Chondrocyte (in vitro differentiated cells): ENCODE results near the gene PTPN5. TPM values are rescaled to one million over a fixed set of nuclear protein-coding genes. Genes with fewer than 3 reads are reported as not detected.
A peak's percentile ranks its signal among the peaks of the same experiment; 100 is the strongest.

ENCODE experiments used
- DNase-seq: peaks from one replicate; pipeline ENCODE4 v3.0.0; 2021; ENCODE audit warnings: mixed read lengths, low spot score
- H3K27ac Mint-ChIP-seq: one replicate; pipeline ENCODE4 v1.8.0; 2021; ENCODE audit warnings: mild to moderate bottlenecking, moderate library complexity, mixed read lengths; ENCODE audit not compliant: unreplicated experiment
- H3K27me3 Mint-ChIP-seq: 2 replicates; pipeline ENCODE4 v1.8.0; 2021; ENCODE audit warnings: low read depth, mixed read lengths
- H3K36me3 Mint-ChIP-seq: 2 replicates; pipeline ENCODE4 v1.8.0; 2021; ENCODE audit warnings: low read depth, mixed read lengths
- H3K4me1 Mint-ChIP-seq: 2 replicates; pipeline ENCODE4 v1.8.0; 2021; ENCODE audit warnings: low read depth, mild to moderate bottlenecking, mixed read lengths
- H3K4me3 Mint-ChIP-seq: one replicate; pipeline ENCODE4 v1.8.0; 2021; ENCODE audit warnings: mild to moderate bottlenecking, moderate library complexity, mixed read lengths; ENCODE audit not compliant: unreplicated experiment
- H3K9me3 Mint-ChIP-seq: 2 replicates; pipeline ENCODE4 v1.8.0; 2021; ENCODE audit warnings: low read depth, mixed read lengths
- total RNA-seq: library from RNA; stranded (reverse); gene quantifications from 3 replicates; pipeline ENCODE4 v1.2.1, GENCODE V29; 2021
- TF ChIP-seq, protein P1 (sequence below): fragments of 200-600 bp; sonication (generic); IDR thresholded peaks from 2 replicates; pipeline ENCODE4 v1.5.0; 2021; ENCODE audit warnings: antibody characterized with exemption, mild to moderate bottlenecking, moderate library complexity

PTPN5 gene
- total RNA-seq, 1 donor from 2014 or later = not detected

- Mint-ChIP-seq H3K4me3 (peak overlapping the region; percentile 30), H3K27me3 (peaks cover 73% of the 10 kb centered on the region), H3K4me1 (peaks cover 8% of the 10 kb centered on the region), H3K9me3 (no peaks in the 10 kb centered on the region), H3K36me3 (no peaks in the 10 kb centered on the region), H3K27ac (no peak overlapping the region)
- TF ChIP-seq, protein P1, sequence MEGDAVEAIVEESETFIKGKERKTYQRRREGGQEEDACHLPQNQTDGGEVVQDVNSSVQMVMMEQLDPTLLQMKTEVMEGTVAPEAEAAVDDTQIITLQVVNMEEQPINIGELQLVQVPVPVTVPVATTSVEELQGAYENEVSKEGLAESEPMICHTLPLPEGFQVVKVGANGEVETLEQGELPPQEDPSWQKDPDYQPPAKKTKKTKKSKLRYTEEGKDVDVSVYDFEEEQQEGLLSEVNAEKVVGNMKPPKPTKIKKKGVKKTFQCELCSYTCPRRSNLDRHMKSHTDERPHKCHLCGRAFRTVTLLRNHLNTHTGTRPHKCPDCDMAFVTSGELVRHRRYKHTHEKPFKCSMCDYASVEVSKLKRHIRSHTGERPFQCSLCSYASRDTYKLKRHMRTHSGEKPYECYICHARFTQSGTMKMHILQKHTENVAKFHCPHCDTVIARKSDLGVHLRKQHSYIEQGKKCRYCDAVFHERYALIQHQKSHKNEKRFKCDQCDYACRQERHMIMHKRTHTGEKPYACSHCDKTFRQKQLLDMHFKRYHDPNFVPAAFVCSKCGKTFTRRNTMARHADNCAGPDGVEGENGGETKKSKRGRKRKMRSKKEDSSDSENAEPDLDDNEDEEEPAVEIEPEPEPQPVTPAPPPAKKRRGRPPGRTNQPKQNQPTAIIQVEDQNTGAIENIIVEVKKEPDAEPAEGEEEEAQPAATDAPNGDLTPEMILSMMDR = no peak
- DNase-seq = no peak
Observed at GRCh38 chr11:18790883-18791206, 753 bp downstream of the PTPN5 start.

DNA sequence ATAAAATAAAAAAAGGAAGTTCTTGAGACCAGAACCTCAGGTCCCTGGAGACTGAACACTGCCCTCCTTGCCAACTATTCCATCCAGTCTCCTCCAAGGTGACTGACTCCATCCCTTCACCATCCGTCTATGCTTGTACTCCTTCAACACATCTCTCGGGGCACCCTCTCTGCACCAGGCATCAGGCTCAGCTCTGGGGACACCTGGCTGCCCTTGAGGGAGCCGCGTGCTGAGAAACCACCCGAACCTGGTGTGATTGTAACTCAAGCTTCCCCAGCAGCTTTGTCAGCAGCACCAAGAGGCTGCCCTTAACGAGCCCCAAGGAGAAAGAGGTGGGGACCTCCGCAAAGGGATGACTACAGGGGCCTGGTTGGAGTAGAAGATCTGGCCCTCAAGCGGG is 1.7 kb downstream of the PTPN5 start:
- Mint-ChIP-seq H3K4me1 (peaks cover 8% of the 10 kb centered on the region), H3K9me3 (no peaks in the 10 kb centered on the region), H3K27me3 (peaks cover 72% of the 10 kb centered on the region), H3K36me3 (no peaks in the 10 kb centered on the region), H3K27ac (no peak overlapping the region), H3K4me3 (no peak overlapping the region)
- DNase-seq = no peak
- TF ChIP-seq, protein P1 = no peak

- no peaks in the 10 kb centered on the region for H3K36me3 Mint-ChIP-seq
- no peak for DNase-seq
Observed at GRCh38 chr11:18785411-18785810, 6.2 kb downstream of the PTPN5 start.

GRCh38 chr11:18780896-18781295 is 10.7 kb downstream of the PTPN5 start:
- Mint-ChIP-seq H3K4me3 (no peak overlapping the region), H3K9me3 (no peaks in the 10 kb centered on the region), H3K4me1 (no peaks in the 10 kb centered on the region), H3K27ac (no peak overlapping the region), H3K27me3 (peaks cover 18% of the 10 kb centered on the region), H3K36me3 (no peaks in the 10 kb centered on the region)
- TF ChIP-seq, protein P1 = no peak
- DNase-seq = no peak

More at GRCh38 chr11:18785411-18785810, 6.2 kb downstream of the PTPN5 start:
- peaks cover 51% of the 10 kb centered on the region for H3K27me3 Mint-ChIP-seq
- H3K27ac Mint-ChIP-seq = no peak overlapping the region
- no peak overlapping the region for H3K4me3 Mint-ChIP-seq
- H3K9me3 Mint-ChIP-seq = no peaks in the 10 kb centered on the region
- H3K4me1 Mint-ChIP-seq = no peaks in the 10 kb centered on the region
- TF ChIP-seq, protein P1 = no peak

- Mint-ChIP-seq H3K27ac (no peak overlapping the region), H3K27me3 (peaks cover 17% of the 10 kb centered on the region)
Observed at GRCh38 chr11:18780329-18780728, 11.3 kb downstream of the PTPN5 start.

More at GRCh38 chr11:18780329-18780728, 11.3 kb downstream of the PTPN5 start:
- H3K4me3 Mint-ChIP-seq = no peak overlapping the region
- no peak for DNase-seq
- no peaks in the 10 kb centered on the region for H3K36me3 Mint-ChIP-seq
- TF ChIP-seq, protein P1 = no peak
- no peaks in the 10 kb centered on the region for H3K9me3 Mint-ChIP-seq
- H3K4me1 Mint-ChIP-seq = no peaks in the 10 kb centered on the region
